GM18507 (cell line): Measurements from ENCODE around the gene SDK1.

Experiments
- DNase-seq: peaks from one replicate; pipeline ENCODE4 v3.0.0; 2011; ENCODE audit warnings: low read depth; ENCODE audit not compliant: insufficient read length; ENCODE audit errors: extremely low spot score
- FAIRE-seq: peaks from 2 replicates; lab custom pipeline; 2011; peaks lifted over from hg19 to GRCh38; lab: Jason Lieb, UNC

SDK1 gene

GRCh38 chr7:4134631-4135030 lies 833.6 kb downstream of the SDK1 start:
- DNase-seq (no peak), FAIRE-seq (no peak)

GRCh38 chr7:4135301-4135700 lies 834.2 kb downstream of the SDK1 start:
- FAIRE-seq, result no peak

GRCh38 chr7:4136036-4136435 lies 835.0 kb downstream of the SDK1 start:
- no peak for DNase-seq
- FAIRE-seq, result no peak

More at GRCh38 chr7:4135301-4135700, 834.2 kb downstream of the SDK1 start:
- DNase-seq, result no peak

- FAIRE-seq (no peak), DNase-seq (no peak)
Observed at GRCh38 chr7:4136501-4137110, 835.6 kb downstream of the SDK1 start.

- no peak for FAIRE-seq
- no peak for DNase-seq
Observed at GRCh38 chr7:4137552-4137951, 836.5 kb downstream of the SDK1 start.

- no peak for DNase-seq
- FAIRE-seq, result no peak
Observed at GRCh38 chr7:4138866-4139265, 837.8 kb downstream of the SDK1 start.

GRCh38 chr7:4139656-4140625 lies 838.9 kb downstream of the SDK1 start:
- DNase-seq (no peak), FAIRE-seq (no peak)

GRCh38 chr7:4140933-4141332 lies 839.9 kb downstream of the SDK1 start:
- FAIRE-seq (no peak), DNase-seq (no peak)

GRCh38 chr7:4143006-4143405 lies 842.0 kb downstream of the SDK1 start:
- DNase-seq, result no peak
- FAIRE-seq, result no peak

- no peak for FAIRE-seq
- no peak for DNase-seq
Observed at GRCh38 chr7:4143511-4144171, 842.6 kb downstream of the SDK1 start.

GRCh38 chr7:4144172-4144701 lies 843.2 kb downstream of the SDK1 start:
- no peak for FAIRE-seq
- no peak for DNase-seq

- FAIRE-seq (no peak), DNase-seq (no peak)
Observed at GRCh38 chr7:4144811-4145510, 843.9 kb downstream of the SDK1 start.

GRCh38 chr7:4145576-4145975 lies 844.5 kb downstream of the SDK1 start:
- DNase-seq (no peak), FAIRE-seq (no peak)

GRCh38 chr7:4147926-4148620 lies 847.0 kb downstream of the SDK1 start:
- DNase-seq (no peak), FAIRE-seq (no peak)

- DNase-seq (no peak), FAIRE-seq (no peak)
Observed at GRCh38 chr7:4149236-4149635, 848.2 kb downstream of the SDK1 start.

GRCh38 chr7:4149645-4150044 lies 848.6 kb downstream of the SDK1 start:
- FAIRE-seq (no peak), DNase-seq (no peak)

GRCh38 chr7:4150731-4151130 lies 849.7 kb downstream of the SDK1 start:
- FAIRE-seq (no peak), DNase-seq (no peak)

GRCh38 chr7:4151524-4151923 lies 850.5 kb downstream of the SDK1 start:
- DNase-seq (no peak), FAIRE-seq (no peak)

- FAIRE-seq, result no peak
- no peak for DNase-seq
Observed at GRCh38 chr7:4151926-4152549, 851.0 kb downstream of the SDK1 start.
